GM18951 (cell line): ENCODE results near the gene SP140.
"Not testable (repeated sequence)": the region's sequence is repeated elsewhere in the genome, so short reads cannot be mapped to it uniquely, and the experiment has no call there.

Experiments used
- POLR2A ChIP-seq: IDR thresholded peaks from 4 replicates; pipeline ENCODE4 v1.6.1; 2011; ENCODE audit warnings: mild to moderate bottlenecking; ENCODE audit not compliant: insufficient read length, insufficient read depth; ENCODE audit errors: extremely low read depth
- in situ Hi-C: fragments of 300-500 bp; cut with MboI; formaldehyde crosslinking; loops from one replicate; pipeline ENCODE4 v1.12.0; 2022; ENCODE audit warnings: low sequenced_read_pairs, mixed read lengths, inconsistent platforms; ENCODE audit not compliant: unreplicated experiment

Gene SP140

GRCh38 chr2:230234122-230234722 is 8.7 kb downstream of the SP140 start:
- no peak for TF ChIP-seq POLR2A
- in situ Hi-C loops: no loop called here

GRCh38 chr2:230234845-230235244 is 9.3 kb downstream of the SP140 start:
- in situ Hi-C loops: no loop called here
- TF ChIP-seq POLR2A: no peak

GRCh38 chr2:230244211-230244610 is 18.7 kb downstream of the SP140 start:
- no peak for TF ChIP-seq POLR2A
- in situ Hi-C loops: no loop called here

GRCh38 chr2:230246206-230246605 is 20.7 kb downstream of the SP140 start:
- no peak for TF ChIP-seq POLR2A
- in situ Hi-C loops: no loop called here

GRCh38 chr2:230250231-230250630 is 24.7 kb downstream of the SP140 start:
- TF ChIP-seq POLR2A: no peak
- in situ Hi-C loops: no loop called here

GRCh38 chr2:230254152-230254881 is 28.8 kb downstream of the SP140 start:
- in situ Hi-C loops: no loop called here
- no peak for TF ChIP-seq POLR2A

GRCh38 chr2:230256733-230257332 is 31.3 kb downstream of the SP140 start:
- in situ Hi-C loops: no loop called here
- no peak for TF ChIP-seq POLR2A

- TF ChIP-seq POLR2A: no peak
- in situ Hi-C loops: no loop called here
Measured at GRCh38 chr2:230258483-230258882, 32.9 kb downstream of the SP140 start.

GRCh38 chr2:230262246-230262645 is 36.7 kb downstream of the SP140 start:
- no peak for TF ChIP-seq POLR2A
- in situ Hi-C loops: no loop called here

- in situ Hi-C loops: not testable (repeated sequence)
Measured at GRCh38 chr2:230264945-230265344, 39.4 kb downstream of the SP140 start.

- in situ Hi-C loops: no loop called here
- no peak for TF ChIP-seq POLR2A
Measured at GRCh38 chr2:230266638-230267037, 41.1 kb downstream of the SP140 start.

GRCh38 chr2:230267059-230267458 is 41.5 kb downstream of the SP140 start:
- in situ Hi-C loops: no loop called here
- no peak for TF ChIP-seq POLR2A

- in situ Hi-C loops: no loop called here
- no peak for TF ChIP-seq POLR2A
Measured at GRCh38 chr2:230267556-230267955, 42.0 kb downstream of the SP140 start.

GRCh38 chr2:230268606-230269243 is 43.2 kb downstream of the SP140 start:
- no peak for TF ChIP-seq POLR2A
- in situ Hi-C loops: no loop called here

- in situ Hi-C loops: no loop called here
- no peak for TF ChIP-seq POLR2A
Measured at GRCh38 chr2:230269715-230270114, 44.2 kb downstream of the SP140 start.
